B cell (primary cell): ENCODE data around the gene CTDP1. TPM values are rescaled to one million over a fixed set of nuclear protein-coding genes. Genes with fewer than 3 reads are reported as not detected.

Source experiments
- ATAC-seq: fragments of 200-7000 bp; cut with Tn5 transposase; one replicate; pipeline ENCODE4 v1.10.0; 2021; ENCODE audit warnings: low read depth, mild to moderate bottlenecking, moderate number of reproducible peaks, moderate library complexity
- CTCF ChIA-PET: fragments of 350-600 bp; sonication (Branson Sonifier 250); formaldehyde crosslinking; loops from one replicate; lab custom pipeline; 2021; ENCODE audit warnings: antibody characterized with exemption, inconsistent platforms; lab: Charles Lee
- POLR2A ChIA-PET: fragments of 350-600 bp; sonication (Branson Sonifier 250); formaldehyde crosslinking; loops from one replicate; lab custom pipeline; 2021; ENCODE audit warnings: antibody characterized with exemption; lab: Charles Lee
- DNase-seq: peaks from one replicate; pipeline ENCODE4 v3.0.0; 2013
- H2AFZ ChIP-seq: 2 replicates; pipeline ENCODE4 v1.6.1; 2012; ENCODE audit warnings: mild to moderate bottlenecking, low read depth, low read length; ENCODE audit not compliant: insufficient read depth, poor library complexity, severe bottlenecking
- H3K27ac ChIP-seq, 2 donors: 1 replicate in 1 of 2; 2 replicates in 1 of 2; pipeline ENCODE4 v1.5.1; 2012 to 2013; ENCODE audit warnings: low read length in 2 of 2, mild to moderate bottlenecking in 2 of 2, moderate library complexity in 1 of 2
- H3K27me3 ChIP-seq, 4 experiments: fragments of 200-600 bp in 1 of 4; sonication (generic) in 1 of 4; replicated peaks in 1 of 4; 1 replicate in 2 of 4; 2 replicates in 2 of 4; pipeline versions ENCODE4 v1.6.1 to v1.7.0; 2013 to 2016; ENCODE audit warnings: low read length in 3 of 4, mild to moderate bottlenecking in 2 of 4, mixed read lengths in 1 of 4, moderate library complexity in 1 of 4; ENCODE audit not compliant: insufficient read depth in 4 of 4, control insufficient read depth in 3 of 4; ENCODE audit errors: control extremely low read depth in 1 of 4
- H3K36me3 ChIP-seq, 2 experiments: replicated peaks in 1 of 2; 1 replicate in 1 of 2; 2 replicates in 1 of 2; pipeline versions ENCODE4 v1.6.1 to v1.7.1; 2013; ENCODE audit warnings: low read length in 1 of 2; ENCODE audit not compliant: insufficient read depth in 2 of 2, control insufficient read depth in 1 of 2; ENCODE audit errors: control extremely low read depth in 1 of 2, extremely low read depth in 1 of 2
- H3K4me1 ChIP-seq, 2 donors: fragments of 200-600 bp in 1 of 2; sonication (generic) in 1 of 2; 1 replicate in 1 of 2; 2 replicates in 1 of 2; pipeline versions ENCODE4 v1.5.1 to v1.6.1; 2013 to 2017; ENCODE audit warnings: low read length in 2 of 2; ENCODE audit not compliant: control insufficient read depth in 2 of 2, insufficient read depth in 2 of 2
- H3K4me2 ChIP-seq: replicated peaks from 2 replicates; pipeline ENCODE3; 2012; ENCODE audit warnings: mild to moderate bottlenecking, low read depth, low read length; ENCODE audit not compliant: poor library complexity, severe bottlenecking
- H3K4me3 ChIP-seq, 5 experiments: fragments of 200-600 bp in 1 of 5; sonication (generic) in 1 of 5; 1 replicate in 3 of 5; 2 replicates in 2 of 5; pipeline versions ENCODE4 v1.5.1 to v1.7.0; 2011 to 2016; ENCODE audit warnings: low read length in 4 of 5, mild to moderate bottlenecking in 4 of 5, low read depth in 2 of 5, control low read depth in 1 of 5, moderate library complexity in 1 of 5; ENCODE audit not compliant: insufficient read depth in 1 of 5; ENCODE audit errors: control extremely low read depth in 1 of 5, extremely low read depth in 1 of 5
- H3K79me2 ChIP-seq: fragments of 200-600 bp; sonication (generic); one replicate; pipeline ENCODE4 v1.6.0; 2016; ENCODE audit warnings: low read length; ENCODE audit not compliant: control insufficient read depth, insufficient read depth
- H3K9ac ChIP-seq: fragments of 200-600 bp; sonication (generic); 2 replicates; pipeline ENCODE4 v1.6.1; 2017; ENCODE audit warnings: mild to moderate bottlenecking, low read length, moderate library complexity
- H3K9me3 ChIP-seq, 3 donors: one replicate each; pipeline versions ENCODE4 v1.6.1 to v1.7.1; 2013; ENCODE audit warnings: low read length in 2 of 3; ENCODE audit not compliant: control insufficient read depth in 2 of 3, insufficient read depth in 1 of 3; ENCODE audit errors: control extremely low read depth in 1 of 3
- H4K20me1 ChIP-seq: 2 replicates; pipeline ENCODE4 v1.6.0; 2012; ENCODE audit warnings: mild to moderate bottlenecking, low read length; ENCODE audit not compliant: insufficient read depth, control insufficient read depth, poor library complexity, severe bottlenecking
- H3K27ac Mint-ChIP-seq: one replicate; pipeline ENCODE4 v1.8.0; 2021; ENCODE audit warnings: mixed read lengths
- H3K27me3 Mint-ChIP-seq: one replicate; pipeline ENCODE4 v1.8.0; 2021; ENCODE audit warnings: mixed read lengths
- H3K4me1 Mint-ChIP-seq: one replicate; pipeline ENCODE4 v1.8.0; 2021; ENCODE audit warnings: mixed read lengths
- H3K4me3 Mint-ChIP-seq: one replicate; pipeline ENCODE4 v1.8.0; 2021; ENCODE audit warnings: mixed read lengths
- H3K9me3 Mint-ChIP-seq: one replicate; pipeline ENCODE4 v1.8.0; 2022; ENCODE audit warnings: mixed read lengths; ENCODE audit not compliant: insufficient read depth
- CTCF ChIP-seq: fragments of 200-600 bp; IDR thresholded peaks from one replicate; pipeline ENCODE4 v1.8.0; 2022; ENCODE audit warnings: antibody characterized with exemption, mild to moderate bottlenecking
- EZH2 ChIP-seq: IDR thresholded peaks from 2 replicates; pipeline ENCODE4 v1.6.1; 2012; ENCODE audit warnings: borderline replicate concordance, low read depth, mild to moderate bottlenecking, moderate library complexity, low read length; ENCODE audit not compliant: insufficient read depth, poor library complexity, severe bottlenecking
- WGBS: methylation state at CpG from one replicate; pipeline ENCODE4 v1.1.5; 2013; ENCODE audit warnings: missing lambda C conversion rate; ENCODE audit not compliant: insufficient coverage; 5-methylcytosine and 5-hydroxymethylcytosine counted together
- intact Hi-C: fragments of 100-400 bp; cut with micrococcal nuclease; formaldehyde crosslinking; loops from one replicate; pipeline ENCODE4 v1.10.0; 2022
- polyA plus RNA-seq: library from polyadenylated mRNA; depleted of rRNA; stranded (reverse); fragments of >200 nt; gene quantifications from 2 replicates; pipeline ENCODE4 v1.2.3, GENCODE V29; 2012
- total RNA-seq, 2 donors: library from RNA; stranded (reverse); fragments of 120-200 nt in 1 of 2; gene quantifications; 1 replicate in 1 of 2; 2 replicates in 1 of 2; pipeline versions ENCODE4 v1.2.3 to v1.2.4, GENCODE V29; 2013 to 2022

Gene CTDP1
- total and polyA plus RNA-seq, 2 donors (not counting 1 experiment from before 2014, with no cell fraction given), result 14.3 to 33.3 TPM

- H3K4me1 ChIP-seq, result no peaks in the 10 kb centered on the region
- Mint-ChIP-seq H3K27me3 (peaks cover 30% of the 10 kb centered on the region), H3K4me1 (no peaks in the 10 kb centered on the region), H3K27ac (no peak overlapping the region), H3K4me3 (no peak overlapping the region), H3K9me3 (peaks cover 3% of the 10 kb centered on the region)
- H3K27ac ChIP-seq, result no peak overlapping the region
- TF ChIP-seq EZH2, result no peak
- TF ChIP-seq CTCF, result no peak
- no peaks in the 10 kb centered on the region for H4K20me1 ChIP-seq
- no peaks in the 10 kb centered on the region for H3K79me2 ChIP-seq
- POLR2A ChIA-PET, result no interaction called here
- H3K9me3 ChIP-seq, result peaks cover 0 to 17% (median 0%) of the 10 kb centered on the region in 3 donors
- no peak for ATAC-seq
- no peak overlapping the region for H3K9ac ChIP-seq
- peaks cover 0 to 13% (median 0%) of the 10 kb centered on the region in 4 experiments for H3K27me3 ChIP-seq
- CTCF ChIA-PET, result no interaction called here
- intact Hi-C loops, result no loop called here
- H3K4me2 ChIP-seq, result no peak overlapping the region
- no peak for DNase-seq
- no peak overlapping the region for H2AFZ ChIP-seq
- H3K4me3 ChIP-seq, result no peak overlapping the region
- no peaks in the 10 kb centered on the region for H3K36me3 ChIP-seq
- WGBS, result 87% methylated on average over 32 of the region's 35 CpGs
These were observed 96.0 kb downstream of the CTDP1 start for GRCh38 chr18:79775441-79776221.

- H3K4me2 ChIP-seq, result no peak overlapping the region
- H3K9me3 ChIP-seq, result peaks cover 0 to 12% (median 0%) of the 10 kb centered on the region in 3 donors
- no peak overlapping the region for H3K4me3 Mint-ChIP-seq
- intact Hi-C loops, result no loop called here
- no peak overlapping the region for H3K9ac ChIP-seq
- no peaks in the 10 kb centered on the region for H3K4me1 ChIP-seq
- peaks cover 3% of the 10 kb centered on the region for H3K9me3 Mint-ChIP-seq
- no peak for TF ChIP-seq CTCF
- TF ChIP-seq EZH2, result no peak
- no peaks in the 10 kb centered on the region for H3K79me2 ChIP-seq
- peaks cover 30% of the 10 kb centered on the region for H3K27me3 Mint-ChIP-seq
- H3K27me3 ChIP-seq, result peaks cover 0 to 17% (median 0%) of the 10 kb centered on the region in 4 experiments
- ATAC-seq (no peak), DNase-seq (no peak)
- POLR2A ChIA-PET, result no interaction called here
- H3K4me1 Mint-ChIP-seq, result no peaks in the 10 kb centered on the region
- H3K27ac Mint-ChIP-seq, result no peak overlapping the region
- H2AFZ ChIP-seq, result no peak overlapping the region
- no peaks in the 10 kb centered on the region for H3K36me3 ChIP-seq
- H3K4me3 ChIP-seq, result no peak overlapping the region
- no peak overlapping the region for H3K27ac ChIP-seq
- no peaks in the 10 kb centered on the region for H4K20me1 ChIP-seq
- CTCF ChIA-PET, result no interaction called here
- 100% methylated on average over 2 of the region's 2 CpGs for WGBS
These were observed 97.1 kb downstream of the CTDP1 start for GRCh38 chr18:79776674-79777073.
